ENCODE data around the gene CRNKL1. TPM values are rescaled to one million over a fixed set of nuclear protein-coding genes. Genes with fewer than 3 reads are reported as not detected.

The CRNKL1 gene
- total RNA-seq, 1 experiment from 2014 or later: 20.4 TPM

- Histone ChIP-seq H3K27ac (ENCODE audit: low read depth, low read length) (no peak overlapping the region), H3K4me1 (ENCODE audit: control insufficient read depth in 1 of 2, insufficient read depth in 2 of 2, low read length in 2 of 2) (no peaks in the 10 kb centered on the region), H3K4me2 (ENCODE audit: low read length) (peak overlapping the region; percentile 34), H3K9me2 (ENCODE audit: insufficient read depth) (no peaks in the 10 kb centered on the region), H3K27me3 (ENCODE audit: insufficient read depth, low read length) (peaks cover 11% of the 10 kb centered on the region; the same call in 1 of the 2 replicates), H4K20me1 (ENCODE audit: insufficient read depth) (no peaks in the 10 kb centered on the region), H2AFZ (ENCODE audit: low read depth, low read length, poor library complexity, severe bottlenecking) (no peak overlapping the region), H3K36me3 (ENCODE audit: control insufficient read depth in 1 of 2, insufficient read depth in 2 of 2, low read length in 2 of 2) (no peaks in the 10 kb centered on the region), H3K9ac (ENCODE audit: low read length) (no peak overlapping the region), H3K4me3 (replicated peaks in 1 of 2; ENCODE audit: low read depth in 1 of 2, low read length in 2 of 2) (no peak overlapping the region), H3K9me3 (ENCODE audit: control insufficient read depth in 1 of 2, insufficient read depth in 1 of 2, low read depth in 1 of 2, low read length in 2 of 2) (no peaks in the 10 kb centered on the region), H3K79me2 (ENCODE audit: insufficient read depth, low read length) (no peaks in the 10 kb centered on the region)
- ATAC-seq (peak; percentile 81), DNase-seq (ENCODE audit: low read depth, low spot score) (peak; percentile 19)
- intact Hi-C loops (cut with micrococcal nuclease): loop anchor here (1.0 to 5.0 kb wide), 5 partner anchors 153 to 743 kb away; no protein-coding TSS in a partner anchor
- TF ChIP-seq ZBTB33 (IDR thresholded peaks at IDR 0.05; ENCODE audit: extremely low read depth, insufficient replicate concordance, low read length) (no peak), CTCF (IDR thresholded peaks at IDR 0.05 in 2 of 3, conservative IDR thresholded peaks at IDR 0.05 in 1 of 3; ENCODE audit: borderline replicate concordance in 1 of 3, insufficient read depth in 1 of 3, low read depth in 2 of 3, low read length in 2 of 3) (peak; percentile 29 to 60 (median 46); a peak in 4 of 6 replicates), MAX (IDR thresholded peaks at IDR 0.05) (no peak), RAD21 (IDR thresholded peaks at IDR 0.05; ENCODE audit: low read depth) (peak; percentile 71), CBX3 (IDR thresholded peaks at IDR 0.05; ENCODE audit: low read depth) (no peak), JUND (IDR thresholded peaks at IDR 0.05) (no peak)
- RAD21 ChIA-PET (ENCODE audit: low non-redundant PET in 1 of 2, low total read pairs in 2 of 2, uncharacterized antibody in 2 of 2, unreplicated experiment in 2 of 2): no interaction called here
- CTCF ChIA-PET: interaction anchor here (0.7 to 1.9 kb wide), 4 partner anchors 153 to 510 kb away, joined by 3 to 12 read pairs (median 5); no protein-coding TSS in a partner anchor
- no TSS peak for BruUV-seq (replicated peaks)
- POLR2A ChIA-PET: no interaction called here
These were observed 31.5 kb upstream of the CRNKL1 start for GRCh38 chr20:20083807-20084206.
